Measurements from ENCODE around the gene MAPRE3. TPM values are rescaled to one million over a fixed set of nuclear protein-coding genes. Genes with fewer than 3 reads are reported as not detected.
A peak's percentile ranks its signal among the peaks of the same experiment; 100 is the strongest.

MAPRE3 gene
- total RNA-seq, 2 experiments from 2014 or later: 4.4 TPM

GRCh38 chr2:27021253-27022049 is 51.0 kb downstream of the MAPRE3 start:
- intact Hi-C loops (cut with micrococcal nuclease): no loop called here
- H3K4me3 Mint-ChIP-seq: no peak overlapping the region
- ChIA-PET POLR2A (no interaction called here), CTCF (interaction anchor here (0.9 kb wide), 1 partner anchor 11 kb away, joined by 3 read pairs; no protein-coding TSS in a partner anchor)
- no peaks in the 10 kb centered on the region for H3K9me3 Mint-ChIP-seq
- no peak for DNase-seq
- no peak overlapping the region for H3K27ac Mint-ChIP-seq
- H3K27me3 Mint-ChIP-seq: no peaks in the 10 kb centered on the region
- peaks cover 6% of the 10 kb centered on the region for H3K36me3 Mint-ChIP-seq
- H3K4me1 Mint-ChIP-seq (ENCODE audit: low read depth): no peaks in the 10 kb centered on the region

- no peaks in the 10 kb centered on the region for H3K27me3 Mint-ChIP-seq
- intact Hi-C loops (cut with micrococcal nuclease): no loop called here
- ChIA-PET POLR2A (no interaction called here), CTCF (interaction anchor here (1.1 to 2.8 kb wide), 2 partner anchors 8 to 178 kb away, joined by 3 to 9 read pairs; no protein-coding TSS in a partner anchor)
- peaks cover 6% of the 10 kb centered on the region for H3K36me3 Mint-ChIP-seq
- H3K4me1 Mint-ChIP-seq (ENCODE audit: low read depth): peaks cover 2% of the 10 kb centered on the region
- no peak overlapping the region for H3K4me3 Mint-ChIP-seq
- H3K9me3 Mint-ChIP-seq: no peaks in the 10 kb centered on the region
- DNase-seq: no peak
- H3K27ac Mint-ChIP-seq: no peak overlapping the region
Measured at GRCh38 chr2:27023740-27024139, 53.3 kb downstream of the MAPRE3 start.

GRCh38 chr2:27024188-27024587 is 53.8 kb downstream of the MAPRE3 start:
- no peak overlapping the region for H3K27ac Mint-ChIP-seq
- H3K36me3 Mint-ChIP-seq: peaks cover 6% of the 10 kb centered on the region
- no peaks in the 10 kb centered on the region for H3K27me3 Mint-ChIP-seq
- ChIA-PET CTCF (interaction anchor here (1.1 to 2.8 kb wide), 2 partner anchors 8 to 178 kb away, joined by 3 to 9 read pairs; no protein-coding TSS in a partner anchor), POLR2A (no interaction called here)
- H3K4me1 Mint-ChIP-seq (ENCODE audit: low read depth): peaks cover 5% of the 10 kb centered on the region
- no peaks in the 10 kb centered on the region for H3K9me3 Mint-ChIP-seq
- DNase-seq: no peak
- intact Hi-C loops (cut with micrococcal nuclease): no loop called here
- no peak overlapping the region for H3K4me3 Mint-ChIP-seq

- CTCF ChIA-PET: interaction anchor here (1.1 to 2.8 kb wide), 3 partner anchors 9 to 179 kb away, joined by 3 to 9 read pairs (median 8); no protein-coding TSS in a partner anchor
- POLR2A ChIA-PET: no interaction called here
- Mint-ChIP-seq H3K36me3 (peaks cover 6% of the 10 kb centered on the region), H3K4me3 (no peak overlapping the region), H3K9me3 (no peaks in the 10 kb centered on the region), H3K4me1 (ENCODE audit: low read depth) (peaks cover 10% of the 10 kb centered on the region), H3K27ac (no peak overlapping the region), H3K27me3 (no peaks in the 10 kb centered on the region)
- no peak for DNase-seq
- intact Hi-C loops (cut with micrococcal nuclease): no loop called here
Measured at GRCh38 chr2:27024812-27025211, 54.4 kb downstream of the MAPRE3 start.

- H3K9me3 Mint-ChIP-seq: no peaks in the 10 kb centered on the region
- H3K4me1 Mint-ChIP-seq (ENCODE audit: low read depth): peaks cover 11% of the 10 kb centered on the region
- H3K27ac Mint-ChIP-seq: no peak overlapping the region
- ChIA-PET POLR2A (no interaction called here), CTCF (interaction anchor here (1.7 to 2.8 kb wide), 2 partner anchors 9 to 64 kb away, joined by 8 to 9 read pairs; no protein-coding TSS in a partner anchor)
- H3K27me3 Mint-ChIP-seq: no peaks in the 10 kb centered on the region
- no peak overlapping the region for H3K4me3 Mint-ChIP-seq
- intact Hi-C loops (cut with micrococcal nuclease): no loop called here
- peaks cover 6% of the 10 kb centered on the region for H3K36me3 Mint-ChIP-seq
- no peak for DNase-seq
Measured at GRCh38 chr2:27025281-27025800, 54.9 kb downstream of the MAPRE3 start.

- Mint-ChIP-seq H3K9me3 (no peaks in the 10 kb centered on the region), H3K36me3 (peaks cover 8% of the 10 kb centered on the region)
- CTCF ChIA-PET: interaction anchor here (0.7 to 2.8 kb wide), 3 partner anchors 10 to 67 kb away, joined by 3 to 9 read pairs (median 8); no protein-coding TSS in a partner anchor
Measured at GRCh38 chr2:27025861-27026851, 55.7 kb downstream of the MAPRE3 start.

GRCh38 chr2:27027211-27027651 is 56.8 kb downstream of the MAPRE3 start:
- no peak for DNase-seq
- ChIA-PET CTCF (interaction anchor here (0.7 kb wide), 1 partner anchor 68 kb away, joined by 3 read pairs; no protein-coding TSS in a partner anchor), POLR2A (no interaction called here)
- no peak overlapping the region for H3K4me3 Mint-ChIP-seq
- intact Hi-C loops (cut with micrococcal nuclease): no loop called here
- peaks cover 27% of the 10 kb centered on the region for H3K4me1 Mint-ChIP-seq (ENCODE audit: low read depth)
- peaks cover 14% of the 10 kb centered on the region for H3K36me3 Mint-ChIP-seq
- H3K27me3 Mint-ChIP-seq: no peaks in the 10 kb centered on the region
- H3K27ac Mint-ChIP-seq: no peak overlapping the region
- H3K9me3 Mint-ChIP-seq: no peaks in the 10 kb centered on the region

More at GRCh38 chr2:27025861-27026851, 55.7 kb downstream of the MAPRE3 start:
- Mint-ChIP-seq H3K27me3 (no peaks in the 10 kb centered on the region), H3K4me3 (no peak overlapping the region), H3K4me1 (ENCODE audit: low read depth) (peaks cover 17% of the 10 kb centered on the region), H3K27ac (no peak overlapping the region)
- DNase-seq: no peak
- intact Hi-C loops (cut with micrococcal nuclease): no loop called here
- POLR2A ChIA-PET: no interaction called here

GRCh38 chr2:27029051-27029450 is 58.6 kb downstream of the MAPRE3 start:
- intact Hi-C loops (cut with micrococcal nuclease): no loop called here
- Mint-ChIP-seq H3K4me1 (ENCODE audit: low read depth) (peaks cover 33% of the 10 kb centered on the region), H3K27ac (no peak overlapping the region), H3K27me3 (no peaks in the 10 kb centered on the region), H3K36me3 (peaks cover 12% of the 10 kb centered on the region), H3K4me3 (no peak overlapping the region), H3K9me3 (no peaks in the 10 kb centered on the region)
- DNase-seq: no peak
- POLR2A ChIA-PET: no interaction called here
- CTCF ChIA-PET: interaction anchor here (1.0 to 1.2 kb wide), 3 partner anchors 12 to 251 kb away, joined by 3 to 5 read pairs (median 3); no protein-coding TSS in a partner anchor

GRCh38 chr2:27032495-27033252 is 62.2 kb downstream of the MAPRE3 start, which contains the start of gene TMEM214:
TSS of gene TMEM214 (plus strand) at chr2:27032965. CDS start at chr2:27033016, 51 bp downstream.
- no peaks in the 10 kb centered on the region for H3K9me3 Mint-ChIP-seq
- DNase-seq: peak; percentile 89
- intact Hi-C loops (cut with micrococcal nuclease): loop anchor here (1.0 to 2.0 kb wide), 3 partner anchors 18 to 550 kb away; partner anchors contain the start of gene ZNF512
- H3K4me3 Mint-ChIP-seq: peak within 1 kb of the TSS; percentile 93
- ChIA-PET POLR2A (interaction anchor here (1.0 to 3.0 kb wide), 4 partner anchors 17 to 337 kb away, joined by 3 to 14 read pairs (median 4); partner anchors contain the start of gene OST4), CTCF (interaction anchor here (0.8 to 3.4 kb wide), 7 partner anchors 14 to 90 kb away, joined by 3 to 16 read pairs (median 3); partner anchors contain the start of genes AGBL5 and KHK)
- H3K27me3 Mint-ChIP-seq: no peaks in the 10 kb centered on the region
- H3K27ac Mint-ChIP-seq: peak within 1 kb of the TSS; percentile 78
- H3K4me1 Mint-ChIP-seq (ENCODE audit: low read depth): peaks cover 40% of the 10 kb centered on the region
- peaks cover 32% of the 10 kb centered on the region for H3K36me3 Mint-ChIP-seq

- H3K36me3 Mint-ChIP-seq: peaks cover 33% of the 10 kb centered on the region
- intact Hi-C loops (cut with micrococcal nuclease): loop anchor here (2.0 kb wide), 1 partner anchor 549 kb away; the partner anchor contains the start of gene ZNF512
- H3K4me3 Mint-ChIP-seq: peak overlapping the region; percentile 93
- CTCF ChIA-PET: interaction anchor here (0.8 to 3.4 kb wide), 7 partner anchors 14 to 90 kb away, joined by 3 to 16 read pairs (median 3); partner anchors contain the start of genes AGBL5 and KHK
- POLR2A ChIA-PET: interaction anchor here (1.2 to 3.0 kb wide), 4 partner anchors 17 to 38 kb away, joined by 3 to 14 read pairs (median 4); partner anchors contain the start of gene OST4
- H3K9me3 Mint-ChIP-seq: no peaks in the 10 kb centered on the region
- peaks cover 40% of the 10 kb centered on the region for H3K4me1 Mint-ChIP-seq (ENCODE audit: low read depth)
- no peak for DNase-seq
- no peaks in the 10 kb centered on the region for H3K27me3 Mint-ChIP-seq
- peak overlapping the region; percentile 78 for H3K27ac Mint-ChIP-seq
Measured at GRCh38 chr2:27033253-27033852, 62.9 kb downstream of the MAPRE3 start.
